T-helper 1 cell treated with Interleukin-12 subunit alpha and Interleukin-12 subunit beta and Interleukin-4 antibody, amounts not matched to agents 30 μg/mL and 1 μg/mL, for 36 hours (primary cell): Measurements from ENCODE around the gene RASGEF1B.

Experiments
- H3K27ac Mint-ChIP-seq: one replicate; pipeline ENCODE4 v1.8.0; 2021; ENCODE audit warnings: mild to moderate bottlenecking, mixed read lengths
- H3K27me3 Mint-ChIP-seq: one replicate; pipeline ENCODE4 v1.8.0; 2021; ENCODE audit warnings: low read depth, mixed read lengths
- H3K36me3 Mint-ChIP-seq: one replicate; pipeline ENCODE4 v1.8.0; 2021; ENCODE audit warnings: low read depth, mixed read lengths
- H3K4me1 Mint-ChIP-seq: one replicate; pipeline ENCODE4 v1.8.0; 2021; ENCODE audit warnings: low read depth, mixed read lengths
- H3K4me3 Mint-ChIP-seq: one replicate; pipeline ENCODE4 v1.8.0; 2021; ENCODE audit warnings: mild to moderate bottlenecking, moderate library complexity, mixed read lengths
- H3K9me3 Mint-ChIP-seq: one replicate; pipeline ENCODE4 v1.8.0; 2021; ENCODE audit warnings: mixed read lengths

RASGEF1B gene

DNA sequence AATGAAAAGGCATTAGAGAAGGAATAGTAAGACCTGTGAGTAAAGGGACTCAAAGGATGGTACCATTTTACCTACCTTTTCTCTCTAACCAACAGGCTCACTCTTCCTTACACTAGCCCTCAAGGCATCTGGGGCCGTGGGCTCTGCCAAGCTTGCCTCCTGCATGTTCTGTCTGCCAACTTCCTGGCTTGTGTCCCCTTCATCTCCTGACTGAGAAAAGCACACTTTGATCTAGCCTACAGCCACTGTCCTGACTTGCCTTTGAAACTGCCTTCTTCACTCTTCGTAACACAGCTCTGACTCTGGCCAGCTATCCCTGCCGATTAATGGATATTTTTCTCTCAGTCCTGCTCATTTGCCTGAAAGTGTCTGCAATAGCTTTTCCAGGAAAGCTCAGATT is 76.5 kb downstream of the RASGEF1B start:
- Mint-ChIP-seq H3K36me3 (no peaks in the 10 kb centered on the region), H3K4me3 (no peak overlapping the region), H3K27me3 (no peaks in the 10 kb centered on the region), H3K4me1 (no peaks in the 10 kb centered on the region), H3K9me3 (no peaks in the 10 kb centered on the region), H3K27ac (no peak overlapping the region)

DNA sequence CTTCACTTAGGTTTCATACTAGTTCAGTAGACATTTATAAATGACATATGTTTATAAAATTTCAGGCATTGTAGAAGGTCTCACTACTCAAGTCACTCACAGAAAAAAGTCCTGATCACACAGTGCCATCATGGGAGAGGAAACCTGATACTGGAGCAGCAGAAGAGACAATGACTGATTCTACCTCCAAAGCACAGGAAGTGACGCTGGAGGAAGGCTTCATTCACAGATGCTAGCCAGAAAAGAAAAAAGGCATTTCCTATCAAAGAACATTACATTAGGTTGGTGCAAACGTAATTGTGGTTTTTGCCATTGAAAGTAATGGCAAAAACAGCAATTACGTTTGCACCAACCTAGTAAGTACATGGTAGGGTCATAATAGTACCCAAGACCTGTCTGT is 79.5 kb downstream of the RASGEF1B start:
- no peaks in the 10 kb centered on the region for H3K27me3 Mint-ChIP-seq
- no peak overlapping the region for H3K27ac Mint-ChIP-seq
- no peaks in the 10 kb centered on the region for H3K4me1 Mint-ChIP-seq
- H3K4me3 Mint-ChIP-seq, result no peak overlapping the region
- no peaks in the 10 kb centered on the region for H3K9me3 Mint-ChIP-seq
- H3K36me3 Mint-ChIP-seq, result no peaks in the 10 kb centered on the region

DNA sequence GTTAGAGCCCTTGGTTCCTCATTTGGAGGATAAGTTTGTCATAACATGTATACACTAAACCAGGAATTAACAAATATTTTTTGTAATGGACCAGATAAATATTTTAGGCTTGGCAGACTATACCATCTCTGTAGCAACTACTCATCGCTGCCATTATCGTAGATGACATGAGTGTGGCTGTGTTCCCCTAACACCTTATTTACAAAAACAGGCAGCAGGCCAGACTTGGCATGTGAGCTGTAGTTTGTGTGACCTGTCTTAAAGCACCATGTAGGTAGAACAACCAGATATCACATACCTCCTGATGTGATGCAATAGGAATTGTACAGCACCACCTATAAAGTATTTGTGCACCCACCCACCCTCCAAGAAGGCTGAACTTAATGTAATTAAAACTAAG is 82.0 kb downstream of the RASGEF1B start:
- no peaks in the 10 kb centered on the region for H3K27me3 Mint-ChIP-seq
- no peak overlapping the region for H3K4me3 Mint-ChIP-seq
- H3K36me3 Mint-ChIP-seq, result no peaks in the 10 kb centered on the region
- H3K4me1 Mint-ChIP-seq, result no peaks in the 10 kb centered on the region
- H3K27ac Mint-ChIP-seq, result no peak overlapping the region
- H3K9me3 Mint-ChIP-seq, result no peaks in the 10 kb centered on the region

DNA sequence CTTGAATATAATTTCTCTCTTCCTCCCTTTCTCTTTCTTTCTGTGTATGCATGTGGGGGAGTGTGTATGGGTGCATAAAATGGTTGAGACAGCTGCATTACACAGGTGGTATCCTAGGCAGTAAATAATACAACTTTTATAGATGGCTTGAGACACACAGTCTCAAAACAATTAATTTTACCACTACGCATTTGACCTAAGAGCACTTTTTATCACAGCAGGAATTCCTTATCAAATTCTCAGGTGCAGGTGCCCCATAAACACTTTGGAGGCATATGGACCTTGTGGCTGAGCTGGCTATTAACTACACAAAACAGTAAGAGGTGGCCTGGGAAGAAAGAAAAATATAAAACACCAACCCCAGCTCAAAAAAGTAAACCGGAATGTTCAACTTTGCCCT is 91.3 kb downstream of the RASGEF1B start:
- Mint-ChIP-seq H3K4me3 (no peak overlapping the region), H3K9me3 (no peaks in the 10 kb centered on the region), H3K4me1 (no peaks in the 10 kb centered on the region), H3K27ac (no peak overlapping the region), H3K27me3 (peaks cover 8% of the 10 kb centered on the region), H3K36me3 (no peaks in the 10 kb centered on the region)

DNA sequence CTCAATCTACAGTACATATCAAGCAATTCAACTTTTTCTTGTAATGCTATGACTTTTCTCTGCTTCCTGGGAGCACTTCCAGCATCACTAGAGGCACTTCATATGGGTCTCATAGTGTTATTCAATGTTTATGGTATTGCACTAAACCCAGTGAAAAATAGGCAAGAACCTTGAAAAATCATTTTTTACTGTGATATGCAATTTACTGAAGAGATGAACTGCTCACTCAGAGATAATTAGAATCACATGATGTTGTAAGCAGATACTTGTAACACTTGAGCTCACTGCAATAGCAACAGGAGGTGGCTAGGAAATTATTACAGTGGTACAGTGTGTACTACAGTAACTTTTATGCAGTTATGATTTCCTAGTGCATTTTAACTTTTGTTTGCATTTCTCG is 93.3 kb downstream of the RASGEF1B start:
- no peaks in the 10 kb centered on the region for H3K36me3 Mint-ChIP-seq
- H3K27ac Mint-ChIP-seq, result no peak overlapping the region
- no peaks in the 10 kb centered on the region for H3K4me1 Mint-ChIP-seq
- H3K27me3 Mint-ChIP-seq, result peaks cover 8% of the 10 kb centered on the region
- no peak overlapping the region for H3K4me3 Mint-ChIP-seq
- no peaks in the 10 kb centered on the region for H3K9me3 Mint-ChIP-seq

DNA sequence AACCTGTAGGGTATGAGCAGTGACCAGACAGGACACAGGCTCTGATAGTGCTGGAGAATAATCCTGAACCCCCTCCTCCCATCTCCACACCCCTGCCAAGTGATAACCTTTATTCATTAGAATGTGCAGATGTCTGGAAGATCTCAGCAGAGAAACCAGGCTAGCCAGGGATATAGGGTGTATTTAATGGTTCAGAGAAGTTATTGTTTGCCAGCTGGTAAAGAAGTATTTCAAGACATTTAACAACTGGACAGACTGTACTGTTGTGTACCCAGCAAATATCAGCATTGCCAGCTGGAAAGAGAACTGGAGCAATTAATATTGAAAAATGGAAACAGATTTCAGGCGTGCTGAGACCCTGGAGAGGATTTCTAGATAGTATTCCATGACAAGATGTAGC is 94.5 kb downstream of the RASGEF1B start:
- H3K27ac Mint-ChIP-seq, result no peak overlapping the region
- H3K27me3 Mint-ChIP-seq, result peaks cover 9% of the 10 kb centered on the region
- H3K4me3 Mint-ChIP-seq, result no peak overlapping the region
- H3K4me1 Mint-ChIP-seq, result no peaks in the 10 kb centered on the region
- H3K36me3 Mint-ChIP-seq, result no peaks in the 10 kb centered on the region
- H3K9me3 Mint-ChIP-seq, result no peaks in the 10 kb centered on the region

DNA sequence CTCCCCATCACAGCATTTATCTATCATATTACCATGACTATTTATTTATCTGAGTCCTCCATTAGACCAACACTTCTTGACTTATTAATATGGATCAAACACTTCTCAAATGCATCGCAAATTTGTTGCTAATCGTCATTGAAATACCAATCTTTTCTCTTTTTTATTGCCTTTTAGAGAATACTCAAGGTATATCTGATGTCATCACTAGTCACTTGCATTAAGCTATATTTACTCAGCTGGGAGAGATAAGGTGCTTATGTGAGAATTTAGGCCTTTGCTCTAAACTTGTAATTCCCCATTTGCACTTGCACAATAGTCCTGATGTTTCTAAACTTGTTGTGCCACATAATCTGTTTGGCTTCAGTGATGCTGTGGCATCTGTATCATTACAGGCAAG is 95.0 kb downstream of the RASGEF1B start:
- peaks cover 9% of the 10 kb centered on the region for H3K27me3 Mint-ChIP-seq
- no peaks in the 10 kb centered on the region for H3K4me1 Mint-ChIP-seq

More for the DNA sequence above, 95.0 kb downstream of the RASGEF1B start:
- Mint-ChIP-seq H3K9me3 (no peaks in the 10 kb centered on the region), H3K27ac (no peak overlapping the region), H3K36me3 (no peaks in the 10 kb centered on the region), H3K4me3 (no peak overlapping the region)
